Neuron (in vitro differentiated cells): Measurements from ENCODE around the gene MAP1LC3B.

Source experiments
- H2AFZ ChIP-seq: one replicate; pipeline ENCODE4 v1.6.1; 2013; ENCODE audit warnings: low read depth, mild to moderate bottlenecking, inconsistent platforms, low read length, moderate library complexity
- H3K27me3 ChIP-seq: one replicate; pipeline ENCODE4 v1.6.1; 2013; ENCODE audit warnings: low read length; ENCODE audit not compliant: insufficient read depth
- H3K36me3 ChIP-seq: one replicate; pipeline ENCODE4 v1.6.1; 2013; ENCODE audit warnings: low read length; ENCODE audit not compliant: insufficient read depth
- H3K4me1 ChIP-seq: one replicate; pipeline ENCODE4 v1.6.1; 2013; ENCODE audit warnings: low read length; ENCODE audit not compliant: insufficient read depth
- H3K4me3 ChIP-seq: 2 replicates; pipeline ENCODE4 v1.5.1; 2013; ENCODE audit warnings: mild to moderate bottlenecking, low read length, moderate library complexity
- H3K9me3 ChIP-seq: one replicate; pipeline ENCODE4 v1.6.1; 2013; ENCODE audit warnings: low read length

Gene MAP1LC3B

GRCh38 chr16:87365021-87365713, 27.0 kb upstream of the MAP1LC3B start:
- H3K27me3 ChIP-seq: no peaks in the 10 kb centered on the region
- peaks cover 8% of the 10 kb centered on the region for H3K9me3 ChIP-seq
- H2AFZ ChIP-seq: no peak overlapping the region
- H3K4me1 ChIP-seq: peaks cover 5% of the 10 kb centered on the region
- peaks cover 14% of the 10 kb centered on the region for H3K36me3 ChIP-seq
- H3K4me3 ChIP-seq: no peak overlapping the region

- Histone ChIP-seq H3K36me3 (peaks cover 10% of the 10 kb centered on the region), H2AFZ (no peak overlapping the region), H3K4me1 (peaks cover 7% of the 10 kb centered on the region)
Observed at GRCh38 chr16:87366288-87366687, 25.8 kb upstream of the MAP1LC3B start.

GRCh38 chr16:87366930-87367329, 25.2 kb upstream of the MAP1LC3B start:
- Histone ChIP-seq H3K36me3 (peaks cover 7% of the 10 kb centered on the region), H3K27me3 (no peaks in the 10 kb centered on the region), H2AFZ (no peak overlapping the region), H3K4me3 (no peak overlapping the region), H3K9me3 (no peaks in the 10 kb centered on the region), H3K4me1 (peaks cover 11% of the 10 kb centered on the region)

More at GRCh38 chr16:87366288-87366687, 25.8 kb upstream of the MAP1LC3B start:
- Histone ChIP-seq H3K9me3 (peaks cover 4% of the 10 kb centered on the region), H3K4me3 (no peak overlapping the region), H3K27me3 (no peaks in the 10 kb centered on the region)

GRCh38 chr16:87367529-87367928, 24.6 kb upstream of the MAP1LC3B start:
- Histone ChIP-seq H3K4me1 (peaks cover 11% of the 10 kb centered on the region), H2AFZ (no peak overlapping the region), H3K27me3 (no peaks in the 10 kb centered on the region), H3K36me3 (peaks cover 3% of the 10 kb centered on the region), H3K4me3 (no peak overlapping the region), H3K9me3 (no peaks in the 10 kb centered on the region)

GRCh38 chr16:87368029-87368770, 23.9 kb upstream of the MAP1LC3B start:
- H3K4me1 ChIP-seq: peaks cover 11% of the 10 kb centered on the region
- no peaks in the 10 kb centered on the region for H3K9me3 ChIP-seq
- no peak overlapping the region for H3K4me3 ChIP-seq
- H2AFZ ChIP-seq: no peak overlapping the region
- H3K36me3 ChIP-seq: no peaks in the 10 kb centered on the region
- no peaks in the 10 kb centered on the region for H3K27me3 ChIP-seq

- no peaks in the 10 kb centered on the region for H3K36me3 ChIP-seq
- H2AFZ ChIP-seq: no peak overlapping the region
- no peaks in the 10 kb centered on the region for H3K9me3 ChIP-seq
- H3K4me1 ChIP-seq: peaks cover 7% of the 10 kb centered on the region
- no peak overlapping the region for H3K4me3 ChIP-seq
- H3K27me3 ChIP-seq: no peaks in the 10 kb centered on the region
Observed at GRCh38 chr16:87369117-87369765, 22.9 kb upstream of the MAP1LC3B start.

- Histone ChIP-seq H3K4me1 (peaks cover 7% of the 10 kb centered on the region), H3K27me3 (no peaks in the 10 kb centered on the region)
Observed at GRCh38 chr16:87369796-87370719, 22.1 kb upstream of the MAP1LC3B start.

GRCh38 chr16:87371261-87371866, 20.8 kb upstream of the MAP1LC3B start:
- H3K4me3 ChIP-seq: no peak overlapping the region
- no peaks in the 10 kb centered on the region for H3K9me3 ChIP-seq
- H2AFZ ChIP-seq: no peak overlapping the region
- no peaks in the 10 kb centered on the region for H3K27me3 ChIP-seq
- peaks cover 7% of the 10 kb centered on the region for H3K4me1 ChIP-seq
- H3K36me3 ChIP-seq: no peaks in the 10 kb centered on the region

More at GRCh38 chr16:87369796-87370719, 22.1 kb upstream of the MAP1LC3B start:
- Histone ChIP-seq H3K9me3 (no peaks in the 10 kb centered on the region), H3K36me3 (no peaks in the 10 kb centered on the region), H2AFZ (no peak overlapping the region), H3K4me3 (no peak overlapping the region)

- H3K27me3 ChIP-seq: no peaks in the 10 kb centered on the region
- H3K4me1 ChIP-seq: peaks cover 7% of the 10 kb centered on the region
- no peaks in the 10 kb centered on the region for H3K36me3 ChIP-seq
- H3K4me3 ChIP-seq: no peak overlapping the region
- H3K9me3 ChIP-seq: no peaks in the 10 kb centered on the region
- no peak overlapping the region for H2AFZ ChIP-seq
Observed at GRCh38 chr16:87372305-87372704, 19.8 kb upstream of the MAP1LC3B start.

- Histone ChIP-seq H3K36me3 (no peaks in the 10 kb centered on the region), H3K27me3 (no peaks in the 10 kb centered on the region), H3K4me3 (no peak overlapping the region)
Observed at GRCh38 chr16:87374313-87374712, 17.8 kb upstream of the MAP1LC3B start.

GRCh38 chr16:87375426-87376135, 16.6 kb upstream of the MAP1LC3B start:
- Histone ChIP-seq H3K9me3 (no peaks in the 10 kb centered on the region), H3K27me3 (no peaks in the 10 kb centered on the region), H3K4me3 (no peak overlapping the region), H3K36me3 (no peaks in the 10 kb centered on the region), H3K4me1 (peaks cover 5% of the 10 kb centered on the region), H2AFZ (no peak overlapping the region)

More at GRCh38 chr16:87374313-87374712, 17.8 kb upstream of the MAP1LC3B start:
- Histone ChIP-seq H3K4me1 (peaks cover 5% of the 10 kb centered on the region), H3K9me3 (no peaks in the 10 kb centered on the region), H2AFZ (no peak overlapping the region)

- Histone ChIP-seq H3K27me3 (no peaks in the 10 kb centered on the region), H3K9me3 (no peaks in the 10 kb centered on the region), H2AFZ (no peak overlapping the region), H3K4me3 (no peak overlapping the region), H3K36me3 (no peaks in the 10 kb centered on the region), H3K4me1 (peaks cover 2% of the 10 kb centered on the region)
Observed at GRCh38 chr16:87376660-87377059, 15.5 kb upstream of the MAP1LC3B start.
